ENCODE results near the gene NPAS2. TPM values are rescaled to one million over a fixed set of nuclear protein-coding genes. Genes with fewer than 3 reads are reported as not detected.

NPAS2 gene
- polyA plus RNA-seq, 1 donor (not counting 4 experiments of a cell fraction or from before 2014, with no cell fraction given) = 17.7 TPM

- no peak for TF ChIP-seq CTCF (optimal IDR thresholded peaks at IDR 0.05 in 1 of 3, IDR thresholded peaks at IDR 0.05 in 1 of 3, conservative IDR thresholded peaks at IDR 0.05 in 1 of 3; ENCODE audit: extremely low read depth in 1 of 3, insufficient read depth in 2 of 3, low read length in 3 of 3)
- Histone ChIP-seq H3K79me2 (ENCODE audit: control insufficient read depth, insufficient read depth, low read length) (no peaks in the 10 kb centered on the region), H3K9me1 (ENCODE audit: control insufficient read depth, extremely low read depth, insufficient read depth, low read length) (peaks cover 2% of the 10 kb centered on the region), H3K27me3 (ENCODE audit: control insufficient read depth, extremely low read depth, insufficient read depth, low read length) (no peaks in the 10 kb centered on the region), H3K9ac (ENCODE audit: control insufficient read depth, extremely low read depth, insufficient read depth, low read length) (no peak overlapping the region), H3K27ac (ENCODE audit: control insufficient read depth, insufficient read depth, low read length) (no peak overlapping the region), H3K36me3 (ENCODE audit: control insufficient read depth in 2 of 2, extremely low read depth in 1 of 2, insufficient read depth in 2 of 2, low read length in 2 of 2) (peaks cover 13 to 34% of the 10 kb centered on the region in 2 experiments), H3K9me3 (ENCODE audit: control insufficient read depth, low read depth, low read length) (no peaks in the 10 kb centered on the region), H3K4me1 (ENCODE audit: control insufficient read depth, extremely low read depth, insufficient read depth, low read length) (peaks cover 32% of the 10 kb centered on the region), H2AFZ (ENCODE audit: control insufficient read depth, low read length) (no peak overlapping the region), H3K4me2 (ENCODE audit: control insufficient read depth, extremely low read depth, insufficient read depth, low read depth, low read length) (no peak overlapping the region), H3K4me3 (ENCODE audit: control insufficient read depth in 2 of 3, extremely low read depth in 1 of 3, insufficient read depth in 2 of 3, low read depth in 1 of 3, low read length in 3 of 3) (no peak overlapping the region), H4K20me1 (ENCODE audit: control insufficient read depth, extremely low read depth, insufficient read depth, low read length) (no peaks in the 10 kb centered on the region)
- FAIRE-seq (no peak), DNase-seq (ENCODE audit: low read depth, low spot score) (no peak)
- dilution Hi-C loops (cut with MboI; ENCODE audit: extremely low pct_ligation_motif_present, low sequenced_read_pairs) = no loop called here
Observed at GRCh38 chr2:100906131-100906530, 86.2 kb downstream of the NPAS2 start.

GRCh38 chr2:100906679-100907078 is 86.7 kb downstream of the NPAS2 start:
- no peak for DNase-seq (ENCODE audit: low read depth, low spot score)
- Histone ChIP-seq H3K9ac (ENCODE audit: control insufficient read depth, extremely low read depth, insufficient read depth, low read length) (no peak overlapping the region), H3K9me3 (ENCODE audit: control insufficient read depth, low read depth, low read length) (no peaks in the 10 kb centered on the region), H2AFZ (ENCODE audit: control insufficient read depth, low read length) (no peak overlapping the region), H4K20me1 (ENCODE audit: control insufficient read depth, extremely low read depth, insufficient read depth, low read length) (no peaks in the 10 kb centered on the region), H3K4me1 (ENCODE audit: control insufficient read depth, extremely low read depth, insufficient read depth, low read length) (peaks cover 32% of the 10 kb centered on the region), H3K4me2 (ENCODE audit: control insufficient read depth, extremely low read depth, insufficient read depth, low read depth, low read length) (no peak overlapping the region), H3K79me2 (ENCODE audit: control insufficient read depth, insufficient read depth, low read length) (no peaks in the 10 kb centered on the region), H3K27me3 (ENCODE audit: control insufficient read depth, extremely low read depth, insufficient read depth, low read length) (no peaks in the 10 kb centered on the region), H3K36me3 (ENCODE audit: control insufficient read depth in 2 of 2, extremely low read depth in 1 of 2, insufficient read depth in 2 of 2, low read length in 2 of 2) (peaks cover 13 to 32% of the 10 kb centered on the region in 2 experiments), H3K4me3 (ENCODE audit: control insufficient read depth in 2 of 3, extremely low read depth in 1 of 3, insufficient read depth in 2 of 3, low read depth in 1 of 3, low read length in 3 of 3) (no peak overlapping the region), H3K9me1 (ENCODE audit: control insufficient read depth, extremely low read depth, insufficient read depth, low read length) (peaks cover 2% of the 10 kb centered on the region), H3K27ac (ENCODE audit: control insufficient read depth, insufficient read depth, low read length) (no peak overlapping the region)
- TF ChIP-seq EZH2 (IDR thresholded peaks at IDR 0.05; ENCODE audit: low read length) (no peak), CTCF (optimal IDR thresholded peaks at IDR 0.05 in 1 of 3, IDR thresholded peaks at IDR 0.05 in 1 of 3, conservative IDR thresholded peaks at IDR 0.05 in 1 of 3; ENCODE audit: extremely low read depth in 1 of 3, insufficient read depth in 2 of 3, low read length in 3 of 3) (no peak)
- no peak for FAIRE-seq
- dilution Hi-C loops (cut with MboI; ENCODE audit: extremely low pct_ligation_motif_present, low sequenced_read_pairs) = no loop called here

Data from keratinocyte (primary cell).